HFF-Myc (cell line): ENCODE measurements around the gene P2RX2.
A peak's percentile ranks its signal among the peaks of the same experiment; 100 is the strongest.

ENCODE experiments used
- DNase-seq: peaks from one replicate; pipeline ENCODE4 v3.0.0-alpha.2; 2011; ENCODE audit warnings: low read depth; ENCODE audit errors: extremely low read depth
- H3K4me3 ChIP-seq: replicated peaks from 2 replicates; pipeline ENCODE4 v1.5.1; 2011; ENCODE audit warnings: low read depth, mild to moderate bottlenecking, control low read depth, low read length
- CTCF ChIP-seq: IDR thresholded peaks from 2 replicates; pipeline ENCODE4 v1.5.1; 2012; ENCODE audit warnings: mild to moderate bottlenecking, low read depth, low read length, control low read depth; ENCODE audit errors: missing control alignments

The P2RX2 gene

GRCh38 chr12:132614029-132614428 lies 4.5 kb upstream of the P2RX2 start:
- no peak for DNase-seq
- no peak for TF ChIP-seq CTCF
- H3K4me3 ChIP-seq, result no peak overlapping the region

GRCh38 chr12:132614861-132615578 lies 3.6 kb upstream of the P2RX2 start:
- H3K4me3 ChIP-seq, result no peak overlapping the region
- peak; percentile 85 for TF ChIP-seq CTCF
- DNase-seq, result peak; percentile 66

GRCh38 chr12:132615579-132616038 lies 3.0 kb upstream of the P2RX2 start:
- no peak for DNase-seq
- no peak for TF ChIP-seq CTCF
- no peak overlapping the region for H3K4me3 ChIP-seq

GRCh38 chr12:132617135-132617701 lies 1.4 kb upstream of the P2RX2 start:
- H3K4me3 ChIP-seq, result no peak overlapping the region
- no peak for TF ChIP-seq CTCF
- DNase-seq, result no peak

- no peak overlapping the region for H3K4me3 ChIP-seq
- no peak for DNase-seq
Observed at GRCh38 chr12:132617822-132618682, 524 bp upstream of the P2RX2 start.

GRCh38 chr12:132619071-132619385 lies 452 bp downstream of the P2RX2 start:
- no peak for TF ChIP-seq CTCF
- no peak for DNase-seq
- H3K4me3 ChIP-seq, result no peak overlapping the region

More at GRCh38 chr12:132617822-132618682, 524 bp upstream of the P2RX2 start:
- no peak for TF ChIP-seq CTCF
